Astrocyte (in vitro differentiated cells and primary cell): ENCODE measurements around the gene ALDH2. TPM values are rescaled to one million over a fixed set of nuclear protein-coding genes. Genes with fewer than 3 reads are reported as not detected.

Experiments
- DNase-seq: peaks from one replicate; pipeline ENCODE4 v3.0.0-alpha.2; 2010; ENCODE audit warnings: low read depth
- FAIRE-seq: peaks from 2 replicates; lab custom pipeline; 2011; peaks lifted over from hg19 to GRCh38; lab: Jason Lieb, UNC
- H2AFZ ChIP-seq: 2 replicates; pipeline ENCODE4 v1.6.0; 2012; ENCODE audit warnings: low read depth, low read length, inconsistent platforms
- H3K27ac ChIP-seq: 2 replicates; pipeline ENCODE4 v1.5.1; 2011; ENCODE audit warnings: low read depth, low read length, inconsistent platforms
- H3K27me3 ChIP-seq: 2 replicates; pipeline ENCODE4 v1.6.0; 2011; ENCODE audit warnings: low read length, inconsistent platforms; ENCODE audit not compliant: insufficient read depth
- H3K36me3 ChIP-seq: 2 replicates; pipeline ENCODE4 v1.5.1; 2011; ENCODE audit warnings: low read length, inconsistent platforms; ENCODE audit not compliant: insufficient read depth
- H3K4me1 ChIP-seq: 2 replicates; pipeline ENCODE4 v1.5.1; 2011; ENCODE audit warnings: low read length, inconsistent platforms; ENCODE audit not compliant: insufficient read depth
- H3K4me2 ChIP-seq: 2 replicates; pipeline ENCODE4 v1.6.0; 2012; ENCODE audit warnings: low read length, inconsistent platforms
- H3K4me3 ChIP-seq: 2 replicates; pipeline ENCODE4 v1.5.1; 2011; ENCODE audit warnings: low read depth, mild to moderate bottlenecking, low read length, inconsistent platforms; ENCODE audit not compliant: insufficient read depth
- H3K79me2 ChIP-seq: 2 replicates; pipeline ENCODE4 v1.6.0; 2012; ENCODE audit warnings: mild to moderate bottlenecking, low read length, inconsistent platforms; ENCODE audit not compliant: insufficient read depth
- H3K9ac ChIP-seq: 2 replicates; pipeline ENCODE4 v1.6.0; 2012; ENCODE audit warnings: mild to moderate bottlenecking, low read length, inconsistent platforms
- H3K9me3 ChIP-seq: 2 replicates; pipeline ENCODE4 v1.5.1; 2012; ENCODE audit warnings: low read depth, mild to moderate bottlenecking, low read length, inconsistent platforms; ENCODE audit not compliant: insufficient read depth
- H4K20me1 ChIP-seq: 2 replicates; pipeline ENCODE4 v1.6.0; 2012; ENCODE audit warnings: low read length, inconsistent platforms; ENCODE audit not compliant: insufficient read depth
- H3K27ac Mint-ChIP-seq: one replicate; pipeline ENCODE4 v1.8.0; 2021; ENCODE audit warnings: mild to moderate bottlenecking, mixed read lengths; ENCODE audit not compliant: unreplicated experiment
- H3K27me3 Mint-ChIP-seq: one replicate; pipeline ENCODE4 v1.8.0; 2021; ENCODE audit warnings: low read depth, mixed read lengths; ENCODE audit not compliant: unreplicated experiment
- H3K36me3 Mint-ChIP-seq: one replicate; pipeline ENCODE4 v1.8.0; 2021; ENCODE audit warnings: low read depth, mixed read lengths; ENCODE audit not compliant: unreplicated experiment
- H3K4me1 Mint-ChIP-seq: one replicate; pipeline ENCODE4 v1.8.0; 2021; ENCODE audit warnings: low read depth, mixed read lengths; ENCODE audit not compliant: unreplicated experiment
- H3K4me3 Mint-ChIP-seq: one replicate; pipeline ENCODE4 v1.8.0; 2021; ENCODE audit warnings: mild to moderate bottlenecking, moderate library complexity, mixed read lengths; ENCODE audit not compliant: unreplicated experiment
- H3K9me3 Mint-ChIP-seq: one replicate; pipeline ENCODE4 v1.8.0; 2021; ENCODE audit warnings: mild to moderate bottlenecking, mixed read lengths; ENCODE audit not compliant: unreplicated experiment
- CTCF ChIP-seq: IDR thresholded peaks from 2 replicates; pipeline ENCODE4 v1.5.1; 2011; ENCODE audit warnings: low read depth, mild to moderate bottlenecking, inconsistent platforms, low read length, moderate library complexity; ENCODE audit not compliant: insufficient read depth
- EZH2 ChIP-seq: IDR thresholded peaks from 2 replicates; pipeline ENCODE4 v1.6.1; 2012; ENCODE audit warnings: mild to moderate bottlenecking, low read length, inconsistent platforms; ENCODE audit not compliant: insufficient read depth
- total RNA-seq: library from RNA; stranded (reverse); gene quantifications from 2 replicates; pipeline ENCODE4 v1.2.1, GENCODE V29; 2021

ALDH2 gene
- total RNA-seq, 1 donor from 2014 or later: 82.0 TPM

- peaks cover 9% of the 10 kb centered on the region for H3K4me1 Mint-ChIP-seq
- peaks cover 25% of the 10 kb centered on the region for H3K27me3 Mint-ChIP-seq
- peaks cover 7% of the 10 kb centered on the region for H3K27me3 ChIP-seq
- no peaks in the 10 kb centered on the region for H3K79me2 ChIP-seq
- H2AFZ ChIP-seq: no peak overlapping the region
- peaks cover 14% of the 10 kb centered on the region for H4K20me1 ChIP-seq
- TF ChIP-seq EZH2 (no peak), CTCF (no peak)
- no peak overlapping the region for H3K4me2 ChIP-seq
- no peak overlapping the region for H3K4me3 Mint-ChIP-seq
- no peak overlapping the region for H3K27ac ChIP-seq
- FAIRE-seq (no peak), DNase-seq (no peak)
- H3K9me3 Mint-ChIP-seq: no peaks in the 10 kb centered on the region
- H3K4me1 ChIP-seq: peaks cover 16% of the 10 kb centered on the region
- no peaks in the 10 kb centered on the region for H3K9me3 ChIP-seq
- no peaks in the 10 kb centered on the region for H3K36me3 ChIP-seq
- no peak overlapping the region for H3K4me3 ChIP-seq
- no peak overlapping the region for H3K9ac ChIP-seq
- H3K36me3 Mint-ChIP-seq: no peaks in the 10 kb centered on the region
- no peak overlapping the region for H3K27ac Mint-ChIP-seq
Observed at GRCh38 chr12:111764120-111764821, 2.5 kb upstream of the ALDH2 start.

- H3K9ac ChIP-seq: peak overlapping the region; percentile 79
Observed at GRCh38 chr12:111767362-111768158, 827 bp downstream of the ALDH2 start.

More at GRCh38 chr12:111767362-111768158, 827 bp downstream of the ALDH2 start:
- peak overlapping the region; percentile 86 for H3K27ac Mint-ChIP-seq
- no peaks in the 10 kb centered on the region for H3K36me3 ChIP-seq
- peaks cover 14% of the 10 kb centered on the region for H4K20me1 ChIP-seq
- H3K4me1 Mint-ChIP-seq: peaks cover 9% of the 10 kb centered on the region
- peak overlapping the region; percentile 64 for H3K4me3 ChIP-seq
- peak overlapping the region; percentile 98 for H3K4me3 Mint-ChIP-seq
- FAIRE-seq: no peak
- peak; percentile 14 for DNase-seq
- H3K27me3 ChIP-seq: peaks cover 7% of the 10 kb centered on the region
- peaks cover 15% of the 10 kb centered on the region for H3K27me3 Mint-ChIP-seq
- peaks cover 3% of the 10 kb centered on the region for H3K36me3 Mint-ChIP-seq
- H3K9me3 ChIP-seq: no peaks in the 10 kb centered on the region
- H3K9me3 Mint-ChIP-seq: no peaks in the 10 kb centered on the region
- peak overlapping the region; percentile 91 for H3K4me2 ChIP-seq
- no peaks in the 10 kb centered on the region for H3K79me2 ChIP-seq
- no peak for TF ChIP-seq EZH2
- TF ChIP-seq CTCF: no peak
- peaks cover 16% of the 10 kb centered on the region for H3K4me1 ChIP-seq
- no peak overlapping the region for H3K27ac ChIP-seq
- H2AFZ ChIP-seq: peak overlapping the region; percentile 97
